Activated T-cell treated with anti-CD3 and anti-CD28 coated beads for 4 hours (primary cell): ENCODE data around the gene PLIN1.

Experiments used
- DNase-seq: peaks from one replicate; pipeline ENCODE4 v3.0.0-alpha.2; 2020

The PLIN1 gene

GRCh38 chr15:89671687-89672086 lies 7.5 kb downstream of the PLIN1 start:
- no peak for DNase-seq

DNA sequence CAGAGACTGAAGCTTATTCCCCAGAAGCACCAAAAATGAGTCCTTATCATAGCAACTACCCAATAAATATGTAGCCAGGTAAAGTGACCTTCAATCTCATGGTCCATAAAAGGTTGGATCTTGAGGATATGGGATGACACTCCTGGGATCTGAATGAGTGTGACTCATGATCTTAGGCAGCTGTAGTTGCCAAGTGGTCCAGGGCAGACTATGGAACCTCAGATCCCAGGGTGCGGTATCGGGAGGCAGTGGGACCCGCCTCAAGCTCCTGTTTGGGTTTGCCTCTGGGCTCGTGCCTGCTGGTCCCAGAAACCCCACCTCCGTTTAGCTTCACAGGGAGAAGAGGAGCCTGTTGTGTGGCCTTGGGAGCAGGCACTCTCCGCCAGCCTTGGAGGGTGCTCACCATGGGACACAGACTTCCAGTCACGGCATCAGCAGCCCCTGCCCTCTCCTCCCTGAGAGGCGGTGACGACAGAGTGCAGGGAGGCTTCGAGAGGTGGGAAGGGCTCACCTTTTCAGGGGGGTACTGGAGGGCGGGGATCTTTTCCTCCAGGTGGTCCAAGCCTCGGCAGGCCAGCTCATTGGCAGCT lies 8.1 kb downstream of the PLIN1 start:
- DNase-seq: no peak

DNA sequence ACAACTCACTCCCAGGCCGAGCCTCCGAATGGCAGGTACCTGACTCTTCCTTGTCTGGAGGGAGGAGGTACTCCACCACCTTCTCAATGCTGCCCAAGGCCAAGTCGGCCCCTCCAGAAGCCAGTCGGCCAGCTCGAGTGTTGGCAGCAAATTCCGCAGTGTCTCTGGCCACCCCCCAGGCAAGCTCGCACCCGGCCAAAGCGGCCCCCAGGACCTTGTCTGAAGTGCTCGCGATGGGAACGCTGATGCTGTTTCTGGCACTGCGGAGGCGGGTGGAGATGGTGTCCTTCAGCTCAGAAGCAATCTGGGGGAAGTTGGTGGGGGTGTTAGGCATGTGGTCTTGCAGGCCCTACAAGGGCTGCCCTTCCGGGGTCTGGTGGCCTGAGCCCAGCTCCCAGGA lies 9.2 kb downstream of the PLIN1 start:
- no peak for DNase-seq

DNA sequence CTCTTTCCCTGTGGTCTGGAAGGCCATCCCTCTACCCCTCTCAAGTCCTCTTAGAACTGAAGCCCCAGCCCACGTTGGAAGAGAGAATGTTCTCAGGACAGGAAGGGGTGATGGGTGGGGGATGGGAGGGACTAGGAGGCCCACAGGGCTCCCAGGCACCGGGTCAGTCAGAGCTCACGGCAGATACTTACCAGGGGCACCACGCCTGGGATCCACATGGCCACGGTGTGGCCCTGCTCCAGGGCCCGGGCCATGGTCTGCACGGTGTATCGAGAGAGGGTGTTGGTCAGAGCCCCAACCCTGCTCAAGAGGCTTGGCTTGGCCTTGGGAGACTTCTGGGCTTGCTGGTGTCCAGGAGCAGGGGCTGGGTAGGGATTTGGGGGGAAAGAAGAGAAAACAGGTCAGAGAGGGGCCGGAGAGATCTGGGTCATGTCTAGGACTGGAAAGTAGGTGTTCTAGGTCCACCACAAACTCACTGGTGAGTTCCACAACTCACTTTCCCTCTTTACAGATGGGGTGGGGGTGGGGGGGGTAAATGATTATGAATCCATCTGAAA lies 9.8 kb downstream of the PLIN1 start:
- DNase-seq: no peak

GRCh38 chr15:89668171-89668570 lies 11.0 kb downstream of the PLIN1 start:
- no peak for DNase-seq

- DNase-seq: no peak
These were observed 11.5 kb downstream of the PLIN1 start for GRCh38 chr15:89667706-89667960.

GRCh38 chr15:89666858-89667705 lies 12.1 kb downstream of the PLIN1 start:
- DNase-seq: no peak

GRCh38 chr15:89666184-89666857 lies 12.8 kb downstream of the PLIN1 start:
- DNase-seq: no peak

GRCh38 chr15:89665449-89666181 lies 13.6 kb downstream of the PLIN1 start:
- DNase-seq: no peak

- DNase-seq: no peak
These were observed 14.5 kb downstream of the PLIN1 start for GRCh38 chr15:89664441-89665350.

- DNase-seq: no peak
These were observed 16.1 kb downstream of the PLIN1 start for GRCh38 chr15:89662893-89663626.

- no peak for DNase-seq
These were observed 18.6 kb downstream of the PLIN1 start for GRCh38 chr15:89660556-89660955.

DNA sequence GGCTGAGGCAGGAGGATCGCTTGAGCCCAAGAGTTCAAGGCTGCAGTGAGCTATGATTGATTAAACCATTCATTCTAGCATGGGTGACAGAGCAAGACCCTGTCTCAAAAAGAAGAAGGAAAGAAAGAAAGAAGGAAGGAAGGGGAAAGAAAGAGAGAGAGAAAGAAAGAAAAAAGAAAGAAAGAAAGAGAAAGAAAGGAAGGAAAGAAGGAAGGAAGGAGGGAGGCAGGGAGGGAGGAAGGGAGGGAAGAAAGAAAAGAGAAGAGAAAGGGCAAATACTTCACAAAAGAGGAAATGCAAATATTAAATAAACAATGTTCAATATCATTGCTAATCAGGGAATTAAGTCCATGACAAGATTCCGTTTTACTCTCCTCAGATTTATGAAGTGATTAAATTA lies 19.9 kb downstream of the PLIN1 start:
- no peak for DNase-seq

GRCh38 chr15:89657686-89658200 lies 21.4 kb downstream of the PLIN1 start:
- DNase-seq: no peak

- DNase-seq: no peak
These were observed 22.9 kb downstream of the PLIN1 start for GRCh38 chr15:89656116-89656815.

- no peak for DNase-seq
These were observed 24.0 kb downstream of the PLIN1 start, which contains the start of gene KIF7 for GRCh38 chr15:89654847-89655805. TSS of gene KIF7 (minus strand) at chr15:89655467. CDS start at chr15:89652930, 2,537 bp downstream.

DNA sequence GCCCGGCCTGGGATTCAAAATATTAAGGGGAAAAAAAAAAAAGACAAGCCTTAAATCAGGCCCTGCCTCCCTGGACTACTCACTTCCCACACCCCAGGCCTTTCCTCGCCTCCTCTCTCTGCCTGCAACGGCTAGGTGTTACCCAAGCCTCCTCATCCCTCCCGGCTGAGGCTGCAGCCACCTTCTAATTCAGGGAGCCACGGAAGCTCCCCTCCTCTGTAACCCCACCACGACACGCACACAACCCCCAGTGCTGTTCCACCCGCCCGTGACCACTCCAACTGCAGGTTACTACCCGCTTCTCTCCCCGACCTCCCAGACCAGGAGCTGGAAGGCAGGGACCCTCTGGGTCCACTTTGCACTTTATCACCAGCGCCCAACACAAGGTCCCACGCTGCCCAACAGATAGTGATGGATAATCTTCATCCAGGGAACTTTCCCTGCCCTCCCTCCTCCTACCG lies 24.8 kb downstream of the PLIN1 start:
- no peak for DNase-seq

DNA sequence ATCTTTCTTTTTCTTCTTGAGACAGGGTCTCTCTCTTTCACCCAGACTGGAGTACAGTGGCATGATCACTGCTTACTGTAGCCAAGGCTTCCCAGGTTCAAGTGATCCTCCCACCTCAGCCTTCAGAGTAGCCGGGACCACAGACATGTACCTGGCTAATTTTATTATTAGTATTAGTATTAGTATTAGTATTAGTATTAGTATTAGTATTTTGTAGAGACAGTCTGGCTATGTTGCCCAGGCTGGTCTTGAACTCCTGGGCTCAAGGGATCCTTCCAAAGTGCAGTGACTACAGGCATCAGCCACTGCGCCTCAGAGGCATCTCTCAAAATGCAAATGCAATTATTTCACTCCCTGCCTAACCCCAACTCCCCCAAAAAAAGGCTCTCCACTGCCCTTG lies 25.6 kb downstream of the PLIN1 start:
- no peak for DNase-seq

DNA sequence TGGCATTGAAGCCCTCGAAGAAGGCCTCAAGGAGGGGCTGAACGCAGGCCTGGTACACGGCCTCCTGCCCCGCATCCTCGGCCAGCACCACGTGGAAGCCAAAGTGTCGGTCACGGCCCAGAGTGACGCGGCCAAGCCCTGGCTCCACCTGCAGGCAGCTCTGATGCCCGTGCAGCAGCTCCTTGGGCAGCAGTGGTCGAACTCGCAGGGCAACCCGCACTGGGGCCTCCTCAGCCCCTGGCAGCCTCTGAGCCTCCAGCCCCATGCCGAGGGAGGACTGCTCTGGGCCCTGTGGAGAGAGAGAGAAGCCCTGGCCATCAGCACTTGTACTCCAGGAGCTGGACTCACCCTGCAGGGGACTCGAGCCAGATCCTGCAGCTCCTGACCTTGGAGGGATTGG lies 26.5 kb downstream of the PLIN1 start:
- no peak for DNase-seq
